BJ (cell line): ENCODE measurements around the gene NCS1. TPM values are rescaled to one million over a fixed set of nuclear protein-coding genes. Genes with fewer than 3 reads are reported as not detected.

Experiments
- CTCF ChIA-PET: fragments of 350-600 bp; formaldehyde crosslinking; extraction: SDS; loops from one replicate; lab custom pipeline; 2021; ENCODE audit warnings: antibody characterized with exemption, inconsistent platforms; lab: Yijun Ruan, JAX
- POLR2A ChIA-PET: fragments of 300-600 bp; sonication (Branson Sonifier 250); formaldehyde crosslinking; extraction: SDS; loops from one replicate; lab custom pipeline; 2021; ENCODE audit warnings: antibody characterized with exemption; lab: Charles Lee
- DNase-seq: peaks from one replicate; pipeline ENCODE4 v3.0.0-alpha.2; 2011; ENCODE audit warnings: low read depth
- H3K27me3 ChIP-seq: 2 replicates; pipeline ENCODE4 v1.6.0; 2011; ENCODE audit warnings: low read length; ENCODE audit not compliant: control insufficient read depth, insufficient read depth
- H3K36me3 ChIP-seq: 2 replicates; pipeline ENCODE4 v1.5.1; 2011; ENCODE audit warnings: low read length; ENCODE audit not compliant: control insufficient read depth, insufficient read depth
- H3K4me3 ChIP-seq: 2 replicates; pipeline ENCODE4 v1.5.1; 2011; ENCODE audit warnings: low read depth, mild to moderate bottlenecking, control low read depth, low read length
- polyA plus RNA-seq: library from polyadenylated mRNA; depleted of rRNA; stranded (reverse); fragments of >200 nt; gene quantifications from 2 replicates; pipeline ENCODE4 v1.2.3, GENCODE V29; 2011
- TF ChIP-seq, protein P1 (sequence below): IDR thresholded peaks from 2 replicates; pipeline ENCODE4 v1.5.1; 2011; ENCODE audit warnings: low read depth, mild to moderate bottlenecking, control low read depth, inconsistent platforms, low read length, moderate library complexity; ENCODE audit not compliant: insufficient read depth

Gene NCS1
- polyA plus RNA-seq, 1 experiment: 67.7 TPM

DNA sequence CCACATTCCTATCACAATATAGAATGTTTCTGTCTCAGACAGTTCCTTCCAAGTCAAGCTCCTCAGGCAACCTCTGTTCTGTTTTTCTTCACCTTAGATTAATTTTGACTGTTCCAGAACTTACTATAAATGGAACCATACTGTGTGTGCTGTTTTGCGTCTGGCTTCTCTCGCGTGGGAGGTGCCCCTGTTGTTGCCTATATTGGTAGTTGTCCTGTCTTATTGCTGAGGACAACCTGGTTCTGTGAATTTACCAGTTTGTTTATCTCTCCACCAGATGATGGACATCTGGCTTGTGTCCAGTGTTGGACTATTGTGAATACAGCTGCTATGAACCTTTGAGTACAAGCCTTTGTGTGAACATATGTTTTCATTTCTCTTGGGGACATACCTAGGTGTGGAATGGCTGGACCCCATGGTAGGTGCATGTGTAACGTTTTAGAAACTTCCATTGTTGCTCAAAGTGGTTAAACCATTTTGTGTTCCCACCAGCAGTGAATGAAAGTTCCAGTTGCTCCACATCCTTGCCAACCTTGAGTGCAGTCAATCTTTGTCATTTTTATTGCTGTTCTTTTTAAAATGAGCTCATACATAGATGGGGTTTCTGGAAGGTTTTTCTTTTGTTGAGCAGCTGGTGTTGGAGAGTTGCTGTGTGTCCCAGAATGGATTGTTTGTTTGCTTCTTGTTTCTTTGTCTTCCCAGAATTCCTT is 111.5 kb downstream of the NCS1 start:
- ChIA-PET POLR2A (no interaction called here), CTCF (interaction anchor here (0.9 to 1.6 kb wide), 3 partner anchors 9 to 33 kb away, joined by 3 to 4 read pairs (median 3); no protein-coding TSS in a partner anchor)
- TF ChIP-seq, protein P1, sequence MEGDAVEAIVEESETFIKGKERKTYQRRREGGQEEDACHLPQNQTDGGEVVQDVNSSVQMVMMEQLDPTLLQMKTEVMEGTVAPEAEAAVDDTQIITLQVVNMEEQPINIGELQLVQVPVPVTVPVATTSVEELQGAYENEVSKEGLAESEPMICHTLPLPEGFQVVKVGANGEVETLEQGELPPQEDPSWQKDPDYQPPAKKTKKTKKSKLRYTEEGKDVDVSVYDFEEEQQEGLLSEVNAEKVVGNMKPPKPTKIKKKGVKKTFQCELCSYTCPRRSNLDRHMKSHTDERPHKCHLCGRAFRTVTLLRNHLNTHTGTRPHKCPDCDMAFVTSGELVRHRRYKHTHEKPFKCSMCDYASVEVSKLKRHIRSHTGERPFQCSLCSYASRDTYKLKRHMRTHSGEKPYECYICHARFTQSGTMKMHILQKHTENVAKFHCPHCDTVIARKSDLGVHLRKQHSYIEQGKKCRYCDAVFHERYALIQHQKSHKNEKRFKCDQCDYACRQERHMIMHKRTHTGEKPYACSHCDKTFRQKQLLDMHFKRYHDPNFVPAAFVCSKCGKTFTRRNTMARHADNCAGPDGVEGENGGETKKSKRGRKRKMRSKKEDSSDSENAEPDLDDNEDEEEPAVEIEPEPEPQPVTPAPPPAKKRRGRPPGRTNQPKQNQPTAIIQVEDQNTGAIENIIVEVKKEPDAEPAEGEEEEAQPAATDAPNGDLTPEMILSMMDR: no peak
- no peaks in the 10 kb centered on the region for H3K36me3 ChIP-seq
- no peak for DNase-seq
- peaks cover 17% of the 10 kb centered on the region for H3K27me3 ChIP-seq
- H3K4me3 ChIP-seq: no peak overlapping the region

DNA sequence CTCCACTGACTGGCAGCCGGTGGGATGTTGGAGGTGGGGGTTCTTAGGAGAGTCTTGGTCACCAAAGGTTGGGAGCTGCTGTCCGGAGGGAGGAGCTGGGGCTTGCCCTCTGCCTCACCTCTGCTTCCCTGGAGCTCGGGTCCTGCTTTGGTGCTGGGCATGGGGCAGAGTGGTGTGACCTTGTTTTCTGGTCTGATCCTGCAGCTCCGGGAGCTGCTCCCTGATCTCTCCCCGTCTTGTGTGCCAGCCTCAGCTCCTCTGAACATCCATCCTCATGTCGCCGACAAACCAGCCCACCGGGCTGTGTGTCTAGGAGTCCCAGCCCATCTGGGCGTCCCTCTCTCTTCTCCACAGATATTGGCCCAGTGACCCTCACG is 112.0 kb downstream of the NCS1 start:
- Histone ChIP-seq H3K4me3 (no peak overlapping the region), H3K36me3 (no peaks in the 10 kb centered on the region), H3K27me3 (peaks cover 22% of the 10 kb centered on the region)
- ChIA-PET CTCF (interaction anchor here (0.9 to 1.6 kb wide), 3 partner anchors 9 to 33 kb away, joined by 3 to 4 read pairs (median 3); no protein-coding TSS in a partner anchor), POLR2A (no interaction called here)
- no peak for DNase-seq
- TF ChIP-seq, protein P1: no peak

DNA sequence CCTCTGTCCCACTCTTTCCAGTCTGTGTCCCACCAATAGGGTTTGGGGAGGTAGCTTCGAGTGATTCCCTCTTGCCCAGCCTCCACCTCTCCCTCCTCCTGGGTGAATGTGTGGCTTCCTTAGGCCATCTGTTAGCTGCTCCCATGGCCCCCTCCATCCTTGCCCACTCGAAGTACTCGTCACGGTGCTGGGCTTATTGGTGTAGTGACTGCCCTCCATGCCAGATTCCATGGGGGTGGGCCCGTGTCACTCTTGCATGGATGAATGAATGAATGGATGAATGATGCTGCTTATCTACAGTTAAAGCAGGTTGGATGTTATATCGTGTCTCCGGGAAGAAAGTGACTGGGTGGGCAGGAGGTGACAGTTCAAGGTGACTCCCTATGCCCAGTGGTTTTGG is 112.5 kb downstream of the NCS1 start:
- TF ChIP-seq, protein P1: no peak
- Histone ChIP-seq H3K27me3 (peaks cover 27% of the 10 kb centered on the region), H3K36me3 (no peaks in the 10 kb centered on the region), H3K4me3 (no peak overlapping the region)
- ChIA-PET CTCF (interaction anchor here (0.9 kb wide), 1 partner anchor 8 kb away, joined by 3 read pairs; no protein-coding TSS in a partner anchor), POLR2A (no interaction called here)
- no peak for DNase-seq

DNA sequence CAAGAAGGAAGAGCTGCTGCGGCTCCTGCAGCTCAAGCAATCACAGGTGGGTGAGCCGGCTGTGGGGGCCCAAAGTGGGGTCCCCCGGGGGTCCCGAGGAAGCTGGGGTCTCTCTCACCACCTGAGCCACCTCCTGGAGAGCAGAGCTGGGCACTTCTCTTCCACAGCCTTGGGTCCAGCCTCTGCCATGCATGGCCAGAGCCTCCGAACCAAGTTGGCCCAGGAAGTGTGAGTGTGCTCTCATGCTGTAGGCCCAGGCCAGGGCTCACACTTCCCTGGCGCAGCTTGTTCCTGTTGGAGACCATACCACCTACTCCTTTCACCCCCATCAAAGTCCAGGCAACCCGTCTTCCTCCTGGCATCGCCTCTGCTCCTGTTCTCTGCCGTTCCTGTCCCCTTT is 113.1 kb downstream of the NCS1 start:
- H3K36me3 ChIP-seq: no peaks in the 10 kb centered on the region
- no peak overlapping the region for H3K4me3 ChIP-seq
- POLR2A ChIA-PET: no interaction called here
- no peak for DNase-seq
- CTCF ChIA-PET: no interaction called here
- peaks cover 32% of the 10 kb centered on the region for H3K27me3 ChIP-seq
- TF ChIP-seq, protein P1: no peak

DNA sequence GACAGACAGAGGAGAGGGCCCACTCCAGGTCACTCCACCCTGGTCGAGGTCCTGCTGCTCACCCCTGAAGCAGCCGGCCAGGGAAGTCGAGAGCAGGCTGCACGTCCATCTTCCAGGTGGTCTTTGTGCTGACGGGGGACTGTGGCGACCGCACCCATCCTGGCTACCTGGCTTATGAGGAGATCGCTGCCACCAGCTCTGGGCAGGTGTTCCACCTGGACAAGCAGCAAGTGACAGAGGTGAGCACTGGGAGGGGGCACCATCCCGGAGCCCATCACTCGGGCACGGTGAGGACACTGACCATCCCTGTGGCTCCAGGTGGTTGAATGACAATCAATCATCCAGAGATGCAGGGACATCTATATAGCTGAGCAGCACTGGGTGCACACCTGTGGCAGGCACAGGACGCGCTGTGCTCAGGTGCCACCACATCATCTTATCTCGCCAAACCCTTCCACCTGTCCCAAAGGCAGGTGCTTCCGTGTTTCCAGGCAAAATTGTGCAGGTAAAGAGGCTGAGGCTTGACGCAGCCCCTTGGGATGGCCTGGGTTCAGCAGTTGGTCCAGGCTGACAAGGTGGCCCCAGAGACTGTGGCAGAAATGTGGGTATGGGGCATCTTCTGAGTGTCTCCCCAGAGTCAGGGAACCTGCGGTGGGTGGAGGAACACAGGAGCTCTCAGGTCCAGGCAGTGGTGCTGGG is 114.0 kb downstream of the NCS1 start:
- H3K4me3 ChIP-seq: no peak overlapping the region
- DNase-seq: no peak
- TF ChIP-seq, protein P1: no peak
- POLR2A ChIA-PET: no interaction called here
- CTCF ChIA-PET: no interaction called here
- H3K27me3 ChIP-seq: peaks cover 39% of the 10 kb centered on the region
- H3K36me3 ChIP-seq: no peaks in the 10 kb centered on the region
